ENCODE data around the gene AMZ1. TPM values are rescaled to one million over a fixed set of nuclear protein-coding genes. Genes with fewer than 3 reads are reported as not detected.

The AMZ1 gene
- total RNA-seq, 1 donor from 2014 or later: 0.05 TPM

DNA sequence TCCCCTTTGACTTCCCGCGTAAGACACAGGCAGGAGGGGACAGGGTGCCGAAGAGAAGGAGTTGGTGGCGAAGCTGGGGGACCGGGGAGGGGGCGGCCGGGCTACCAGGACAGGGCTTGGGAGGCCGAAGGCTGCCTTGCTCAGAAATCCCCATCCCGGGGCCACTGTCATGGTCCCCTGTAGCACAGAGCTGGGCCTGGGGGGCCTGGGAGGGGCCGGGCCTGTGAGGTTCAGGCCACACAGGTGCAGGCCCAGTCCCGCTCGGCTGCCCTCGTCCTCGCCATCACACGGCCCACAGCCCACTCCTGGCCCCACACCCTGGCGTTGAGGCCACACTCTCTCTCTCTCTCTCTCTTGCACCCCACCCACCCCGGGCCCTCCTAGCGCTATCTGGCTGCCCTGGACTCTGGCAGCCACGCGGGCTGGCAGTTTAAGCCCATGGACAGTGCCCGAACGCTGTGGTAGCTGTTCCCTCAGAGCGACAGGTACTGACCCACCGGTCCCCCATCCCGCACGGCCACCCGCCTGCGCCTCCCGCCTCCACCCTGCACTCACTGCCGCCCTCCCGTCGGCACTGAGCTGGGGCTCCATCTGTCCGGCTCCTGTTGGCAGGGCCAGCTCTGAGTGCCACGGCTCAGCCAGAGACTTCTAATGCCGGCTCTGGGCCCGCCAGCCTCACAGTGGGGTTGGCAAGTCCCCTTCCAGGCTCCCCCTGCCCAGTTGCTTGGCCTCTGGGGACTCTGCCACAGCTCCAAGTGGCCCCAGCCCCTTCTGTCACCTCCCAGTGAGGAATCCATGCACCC, 28.2 kb upstream of the AMZ1 start:
- no peak for TF ChIP-seq CTCF (IDR thresholded peaks at IDR 0.05; ENCODE audit: unreplicated experiment)
- peaks cover 16% of the 10 kb centered on the region for H3K27me3 Mint-ChIP-seq (ENCODE audit: unreplicated experiment)
- H3K4me1 Mint-ChIP-seq (ENCODE audit: unreplicated experiment): peaks cover 6% of the 10 kb centered on the region
- no peak overlapping the region for H3K4me3 Mint-ChIP-seq (ENCODE audit: unreplicated experiment)
- no peaks in the 10 kb centered on the region for H3K9me3 Mint-ChIP-seq (ENCODE audit: unreplicated experiment)
- H3K27ac Mint-ChIP-seq (ENCODE audit: unreplicated experiment): no peak overlapping the region
- peaks cover 6% of the 10 kb centered on the region for H3K36me3 Mint-ChIP-seq (ENCODE audit: low read depth, unreplicated experiment)
- DNase-seq (ENCODE audit: low spot score): no peak

GRCh38 chr7:2660359-2661095, 27.5 kb upstream of the AMZ1 start:
- Mint-ChIP-seq H3K27ac (ENCODE audit: unreplicated experiment) (no peak overlapping the region), H3K9me3 (ENCODE audit: unreplicated experiment) (no peaks in the 10 kb centered on the region), H3K36me3 (ENCODE audit: low read depth, unreplicated experiment) (peaks cover 6% of the 10 kb centered on the region), H3K4me1 (ENCODE audit: unreplicated experiment) (peaks cover 6% of the 10 kb centered on the region), H3K4me3 (ENCODE audit: unreplicated experiment) (no peak overlapping the region), H3K27me3 (ENCODE audit: unreplicated experiment) (peaks cover 20% of the 10 kb centered on the region)
- peak; percentile 52 for TF ChIP-seq CTCF (IDR thresholded peaks at IDR 0.05; ENCODE audit: unreplicated experiment)
- no peak for DNase-seq (ENCODE audit: low spot score)

- TF ChIP-seq CTCF (IDR thresholded peaks at IDR 0.05; ENCODE audit: unreplicated experiment): no peak
- no peak for DNase-seq (ENCODE audit: low spot score)
- Mint-ChIP-seq H3K27ac (ENCODE audit: unreplicated experiment) (no peak overlapping the region), H3K36me3 (ENCODE audit: low read depth, unreplicated experiment) (peaks cover 6% of the 10 kb centered on the region), H3K4me1 (ENCODE audit: unreplicated experiment) (peaks cover 6% of the 10 kb centered on the region), H3K27me3 (ENCODE audit: unreplicated experiment) (peaks cover 20% of the 10 kb centered on the region), H3K4me3 (ENCODE audit: unreplicated experiment) (no peak overlapping the region), H3K9me3 (ENCODE audit: unreplicated experiment) (no peaks in the 10 kb centered on the region)
Observed at GRCh38 chr7:2661096-2661449, 26.9 kb upstream of the AMZ1 start.

GRCh38 chr7:2661602-2662272, 26.3 kb upstream of the AMZ1 start:
- Mint-ChIP-seq H3K36me3 (ENCODE audit: low read depth, unreplicated experiment) (peaks cover 6% of the 10 kb centered on the region), H3K9me3 (ENCODE audit: unreplicated experiment) (no peaks in the 10 kb centered on the region), H3K27me3 (ENCODE audit: unreplicated experiment) (peaks cover 20% of the 10 kb centered on the region), H3K4me1 (ENCODE audit: unreplicated experiment) (peaks cover 6% of the 10 kb centered on the region), H3K27ac (ENCODE audit: unreplicated experiment) (no peak overlapping the region), H3K4me3 (ENCODE audit: unreplicated experiment) (no peak overlapping the region)
- no peak for TF ChIP-seq CTCF (IDR thresholded peaks at IDR 0.05; ENCODE audit: unreplicated experiment)
- DNase-seq (ENCODE audit: low spot score): no peak

All from endothelial cell (in vitro differentiated cells).